SK-N-MC (cell line): ENCODE data around the gene NEK1.

Experiments
- EZH2 ChIP-seq: fragments of 200-600 bp; sonication (generic); IDR thresholded peaks from one replicate; pipeline ENCODE4 v1.6.1; 2017; ENCODE audit warnings: antibody characterized with exemption
- POLR2AphosphoS5 ChIP-seq: IDR thresholded peaks from 2 replicates; pipeline ENCODE4 v1.6.1; 2012; ENCODE audit warnings: mild to moderate bottlenecking, low read depth, low read length, borderline replicate concordance

- TF ChIP-seq POLR2AphosphoS5 (no peak), EZH2 (no peak)
Measured at GRCh38 chr4:169582706-169583105, 29.7 kb downstream of the NEK1 start.
